Sigmoid colon (tissue), 7 donors: ENCODE results near the gene ANO2. TPM values are rescaled to one million over a fixed set of nuclear protein-coding genes. Genes with fewer than 3 reads are reported as not detected.

Experiments
- DNase-seq: peaks from one replicate; pipeline ENCODE4 v3.0.0-alpha.2; 2019
- H3K27ac ChIP-seq, 4 donors: fragments of 200-600 bp; sonication (generic); one replicate each; pipeline ENCODE4 v1.5.1; 2016 to 2019; ENCODE audit warnings: mild to moderate bottlenecking in 1 of 4
- H3K27me3 ChIP-seq, 3 donors: fragments of 200-600 bp; sonication (generic); one replicate each; pipeline ENCODE4 v1.5.1; 2019; ENCODE audit warnings: mild to moderate bottlenecking in 1 of 3
- H3K36me3 ChIP-seq, 4 donors: fragments of 200-600 bp; sonication (generic); one replicate each; pipeline ENCODE4 v1.5.1; 2016 to 2019
- H3K4me1 ChIP-seq, 4 donors: fragments of 200-600 bp; sonication (generic); one replicate each; pipeline ENCODE4 v1.5.1; 2017 to 2019
- H3K4me3 ChIP-seq, 4 donors: fragments of 200-600 bp; sonication (generic); one replicate each; pipeline ENCODE4 v1.5.1; 2017 to 2019; ENCODE audit warnings: mild to moderate bottlenecking in 2 of 4, moderate library complexity in 1 of 4
- H3K9me3 ChIP-seq, 4 donors: fragments of 200-600 bp in 3 of 4; sonication (generic) in 3 of 4; one replicate each; pipeline versions ENCODE4 v1.5.1 to v1.6.1; 2013 to 2019
- CTCF ChIP-seq, 4 experiments: fragments of 450-650 bp in 3 of 4; fragments of 200-600 bp in 1 of 4; IDR thresholded peaks; one replicate each; pipeline ENCODE4 v1.5.1; 2016 to 2019; ENCODE audit warnings: antibody characterized with exemption in 4 of 4, mild to moderate bottlenecking in 3 of 4, moderate library complexity in 2 of 4
- EP300 ChIP-seq, 4 donors: sonication (generic); formaldehyde crosslinking; IDR thresholded peaks; one replicate each; pipeline ENCODE4 v1.6.1; 2017; ENCODE audit warnings: antibody characterized with exemption in 4 of 4
- POLR2A ChIP-seq, 2 donors: fragments of 450-650 bp; IDR thresholded peaks; one replicate each; pipeline ENCODE4 v1.6.1; 2016; ENCODE audit warnings: antibody characterized with exemption in 2 of 2, mild to moderate bottlenecking in 2 of 2, moderate library complexity in 2 of 2
- POLR2AphosphoS5 ChIP-seq, 4 donors: sonication (generic); formaldehyde crosslinking; IDR thresholded peaks; one replicate each; pipeline ENCODE4 v1.6.1; 2017; ENCODE audit warnings: antibody characterized with exemption in 4 of 4
- WGBS, 2 donors: extraction: QIAGEN DNeasy Blood & Tissue Kit; methylation state at CpG; one replicate each; pipeline ENCODE4 v1.1.7; 2013; 5-methylcytosine and 5-hydroxymethylcytosine counted together
- intact Hi-C: fragments of 100-400 bp; cut with DNase I; formaldehyde crosslinking; loops from one replicate; pipeline ENCODE4 v1.15.1; 2023
- polyA plus RNA-seq, 3 donors: library from polyadenylated mRNA; stranded (reverse); fragments of 200-250 nt; gene quantifications; one replicate each; pipeline ENCODE4 v1.2.3, GENCODE V29; 2013
- total RNA-seq, 4 donors: library from RNA; depleted of rRNA; stranded (reverse); fragments of >200 nt; gene quantifications; one replicate each; pipeline ENCODE4 v1.1.0, GENCODE V29; 2016
- donor health status: healthy with polysubstance abuse.
- donor health status: Bipolar disorder and iron deficiency.
- donor health status: healthy.

ANO2 gene
- total and polyA plus RNA-seq, 7 donors = 0.46 to 4.3 (median 1.8) TPM; not detected in 1

GRCh38 chr12:5817246-5817645 lies 127.8 kb downstream of the ANO2 start:
- no peak overlapping the region for H3K27ac ChIP-seq
- 78 to 83% methylated on average over 4 of the region's 4 CpGs for WGBS, 2 donors
- H3K27me3 ChIP-seq = no peaks in the 10 kb centered on the region
- intact Hi-C loops = no loop called here
- TF ChIP-seq POLR2A (IDR thresholded peaks at IDR 0.05) (no peak), CTCF (IDR thresholded peaks at IDR 0.05) (no peak), EP300 (IDR thresholded peaks at IDR 0.05) (no peak)
- no peak for DNase-seq
- no peaks in the 10 kb centered on the region for H3K36me3 ChIP-seq
- no peaks in the 10 kb centered on the region for H3K4me1 ChIP-seq
- peaks cover 0 to 6% (median 2%) of the 10 kb centered on the region in 4 donors for H3K9me3 ChIP-seq
- no peak overlapping the region for H3K4me3 ChIP-seq

DNA sequence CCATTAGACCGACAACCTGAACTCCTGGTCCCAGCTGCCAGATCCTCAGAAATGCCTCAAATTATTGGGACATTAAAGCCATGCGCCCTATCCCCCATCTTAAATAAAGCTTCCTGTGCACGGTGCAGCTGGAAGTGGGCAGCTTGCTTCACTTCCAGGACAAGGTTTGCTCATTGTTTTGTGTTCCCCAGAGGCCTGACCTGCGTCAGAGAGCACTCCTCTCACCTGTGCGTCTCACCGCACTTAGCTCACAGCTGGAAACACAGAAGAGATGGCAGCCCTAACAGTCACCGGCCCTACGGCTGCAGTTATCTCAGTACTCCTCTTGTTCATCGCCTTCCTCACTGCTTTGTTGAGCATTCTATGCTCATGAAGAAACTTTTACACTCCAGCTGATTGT lies 135.5 kb downstream of the ANO2 start:
- H3K27ac ChIP-seq = no peak overlapping the region
- DNase-seq = no peak
- H3K27me3 ChIP-seq = peaks cover 0 to 6% (median 0%) of the 10 kb centered on the region in 3 donors
- no peaks in the 10 kb centered on the region for H3K9me3 ChIP-seq
- H3K4me3 ChIP-seq = no peak overlapping the region
- no peaks in the 10 kb centered on the region for H3K36me3 ChIP-seq
- WGBS, 2 donors = 79 to 82% methylated on average over 9 of the region's 9 CpGs
- intact Hi-C loops = no loop called here
- H3K4me1 ChIP-seq = no peaks in the 10 kb centered on the region
- no peak for TF ChIP-seq CTCF (IDR thresholded peaks at IDR 0.05)
- no peak for TF ChIP-seq EP300 (IDR thresholded peaks at IDR 0.05)
- TF ChIP-seq POLR2AphosphoS5 (IDR thresholded peaks at IDR 0.05) = no peak
- no peak for TF ChIP-seq POLR2A (IDR thresholded peaks at IDR 0.05)

- intact Hi-C loops = no loop called here
Measured at GRCh38 chr12:5808981-5809380, 136.1 kb downstream of the ANO2 start.

DNA sequence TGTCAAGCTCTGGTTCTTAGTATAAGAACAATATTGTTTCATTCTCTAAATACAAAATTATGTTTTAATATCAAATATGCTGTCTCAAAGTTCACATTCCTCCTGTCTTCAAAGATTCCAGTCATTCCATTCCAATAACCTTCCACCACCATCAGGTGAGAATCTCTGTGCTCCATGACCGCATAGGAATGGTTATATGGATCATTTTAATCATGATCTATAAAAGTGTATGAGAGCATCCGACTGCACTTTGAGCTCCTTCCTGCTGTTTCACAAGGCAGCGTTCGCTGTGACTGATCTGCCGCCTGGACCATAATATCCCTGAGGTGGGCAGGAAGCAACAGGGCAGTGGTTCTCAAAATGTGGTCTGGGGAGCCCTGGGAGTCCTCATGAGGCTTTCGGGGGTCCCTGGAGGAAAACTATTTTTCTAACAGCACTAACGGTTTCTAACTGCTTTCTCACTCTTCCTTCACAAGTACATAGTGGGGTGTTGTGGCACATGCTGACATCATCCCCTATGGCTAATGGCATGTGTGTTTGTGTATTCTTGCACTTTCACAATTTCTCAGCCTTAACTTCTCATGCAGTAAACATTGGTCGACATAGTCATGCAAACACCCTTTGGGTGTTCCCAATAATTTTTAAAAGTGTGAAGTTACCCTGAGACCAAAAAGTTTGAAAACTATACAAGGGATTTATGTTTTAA lies 137.4 kb downstream of the ANO2 start:
- Histone ChIP-seq H3K9me3 (no peaks in the 10 kb centered on the region), H3K4me1 (no peaks in the 10 kb centered on the region), H3K27ac (no peak overlapping the region), H3K4me3 (no peak overlapping the region), H3K36me3 (no peaks in the 10 kb centered on the region), H3K27me3 (peaks cover 0 to 6% (median 0%) of the 10 kb centered on the region in 3 donors)
- DNase-seq = no peak
- intact Hi-C loops = no loop called here
- WGBS, 2 donors = 63 to 65% methylated on average over 8 of the region's 8 CpGs
- TF ChIP-seq POLR2AphosphoS5 (IDR thresholded peaks at IDR 0.05) = no peak
- TF ChIP-seq CTCF (IDR thresholded peaks at IDR 0.05) = no peak
- no peak for TF ChIP-seq EP300 (IDR thresholded peaks at IDR 0.05)
- TF ChIP-seq POLR2A (IDR thresholded peaks at IDR 0.05) = no peak

More at GRCh38 chr12:5808981-5809380, 136.1 kb downstream of the ANO2 start:
- WGBS, 2 donors = 60 to 73% methylated on average over 4 of the region's 4 CpGs
- no peaks in the 10 kb centered on the region for H3K9me3 ChIP-seq
- TF ChIP-seq POLR2AphosphoS5 (IDR thresholded peaks at IDR 0.05) (no peak), CTCF (IDR thresholded peaks at IDR 0.05) (no peak), EP300 (IDR thresholded peaks at IDR 0.05) (no peak), POLR2A (IDR thresholded peaks at IDR 0.05) (no peak)
- no peaks in the 10 kb centered on the region for H3K36me3 ChIP-seq
- H3K27ac ChIP-seq = no peak overlapping the region
- peaks cover 0 to 6% (median 0%) of the 10 kb centered on the region in 3 donors for H3K27me3 ChIP-seq
- no peaks in the 10 kb centered on the region for H3K4me1 ChIP-seq
- H3K4me3 ChIP-seq = no peak overlapping the region
- DNase-seq = no peak

- peaks cover 0 to 6% (median 0%) of the 10 kb centered on the region in 3 donors for H3K27me3 ChIP-seq
- 83 to 87% methylated on average over 6 of the region's 6 CpGs for WGBS, 2 donors
- no peak overlapping the region for H3K4me3 ChIP-seq
- no peaks in the 10 kb centered on the region for H3K9me3 ChIP-seq
- H3K27ac ChIP-seq = no peak overlapping the region
- no peak for DNase-seq
- H3K4me1 ChIP-seq = no peaks in the 10 kb centered on the region
- TF ChIP-seq POLR2AphosphoS5 (IDR thresholded peaks at IDR 0.05) = no peak
- TF ChIP-seq CTCF (IDR thresholded peaks at IDR 0.05) = no peak
- TF ChIP-seq EP300 (IDR thresholded peaks at IDR 0.05) = no peak
- TF ChIP-seq POLR2A (IDR thresholded peaks at IDR 0.05) = no peak
- intact Hi-C loops = no loop called here
- no peaks in the 10 kb centered on the region for H3K36me3 ChIP-seq
Measured at GRCh38 chr12:5807090-5807414, 138.0 kb downstream of the ANO2 start.
